Measurements from ENCODE around the gene RAB11FIP3. TPM values are rescaled to one million over a fixed set of nuclear protein-coding genes. Genes with fewer than 3 reads are reported as not detected.
A peak's percentile ranks its signal among the peaks of the same experiment; 100 is the strongest.

RAB11FIP3 gene
- total and polyA plus RNA-seq, 2 of the 13 experiments (the other 11 are each of a cell fraction or from before 2014, with no cell fraction given) = 34.3 to 57.6 TPM

- TF ChIP-seq LBX2 (CRISPR knock-in tag; IDR thresholded peaks at IDR 0.05; ENCODE audit: borderline replicate concordance) (no peak), ZC3H4 (CRISPR knock-in tag; IDR thresholded peaks at IDR 0.05; ENCODE audit: borderline replicate concordance) (no peak), KAT7 (CRISPR knock-in tag; IDR thresholded peaks at IDR 0.05; ENCODE audit: borderline replicate concordance) (peak; percentile 59; the same call in 1 of the 2 replicates), ATF2 (CRISPR knock-in tag; IDR thresholded peaks at IDR 0.05) (no peak), ZFAT (CRISPR knock-in tag; conservative IDR thresholded peaks at IDR 0.05) (no peak), KDM1A (CRISPR knock-in tag; IDR thresholded peaks at IDR 0.05) (no peak), ZNF558 (CRISPR knock-in tag; IDR thresholded peaks at IDR 0.05; ENCODE audit: borderline replicate concordance) (no peak), SRSF9 (IDR thresholded peaks at IDR 0.05; ENCODE audit: borderline replicate concordance, insufficient read depth, low read depth, low read length, poor library complexity, severe bottlenecking) (no peak), ZNF777 (CRISPR knock-in tag; IDR thresholded peaks at IDR 0.05) (no peak), HMGXB3 (CRISPR knock-in tag; IDR thresholded peaks at IDR 0.05; ENCODE audit: borderline replicate concordance) (no peak), ATF7-NPFF (CRISPR knock-in tag; IDR thresholded peaks at IDR 0.05; ENCODE audit: low read depth) (peak; percentile 31; the same call in 1 of the 2 replicates), KLF11 (CRISPR knock-in tag; IDR thresholded peaks at IDR 0.05) (no peak), ZNF451 (CRISPR knock-in tag; IDR thresholded peaks at IDR 0.05) (no peak), SRY (CRISPR knock-in tag; IDR thresholded peaks at IDR 0.05) (no peak), ZSCAN29 (CRISPR knock-in tag; conservative IDR thresholded peaks at IDR 0.05) (no peak), ZNF841 (CRISPR knock-in tag; IDR thresholded peaks at IDR 0.05; ENCODE audit: borderline replicate concordance) (no peak), NR2C2 (CRISPR knock-in tag; IDR thresholded peaks at IDR 0.05; ENCODE audit: borderline replicate concordance) (no peak), MAFG (CRISPR knock-in tag; IDR thresholded peaks at IDR 0.05) (no peak), POLR2G (IDR thresholded peaks at IDR 0.05; ENCODE audit: low read depth, low read length) (peak; percentile 66), TFDP2 (CRISPR knock-in tag; IDR thresholded peaks at IDR 0.05) (0 out of 2 replicates have a peak, but pooled peaks have one; percentile 32)
These were observed 43.4 kb upstream of the RAB11FIP3 start, which contains the start of gene PGAP6 (continued) for GRCh38 chr16:381789-382717.
